ENCODE data around the gene RTP3. TPM values are rescaled to one million over a fixed set of nuclear protein-coding genes. Genes with fewer than 3 reads are reported as not detected.

The RTP3 gene
- total and polyA plus RNA-seq, 2 of the 8 experiments (the other 6 are each of a cell fraction or from before 2014, with no cell fraction given) = 0.08 TPM; not detected in 1

GRCh38 chr3:46545818-46546630 lies 48.2 kb downstream of the RTP3 start (continued):
- TF ChIP-seq JUND (IDR thresholded peaks at IDR 0.05; ENCODE audit: low read length) (peak; percentile 37; the same call in 1 of the 2 replicates), E2F6 (IDR thresholded peaks at IDR 0.05) (peak; percentile 51; the same call in 1 of the 2 replicates), POLR2A (IDR thresholded peaks at IDR 0.05; ENCODE audit: control extremely low read depth in 1 of 2, low read depth in 2 of 2, low read length in 2 of 2) (no peak; a peak in 1 of 3 replicates), TEAD4 (IDR thresholded peaks at IDR 0.05; ENCODE audit: low read depth, low read length) (peak; percentile 80), CHD1 (IDR thresholded peaks at IDR 0.05; ENCODE audit: low read depth, low read length) (no peak), RXRA (IDR thresholded peaks at IDR 0.05; ENCODE audit: insufficient read depth, low read depth, low read length) (no peak), TCF12 (IDR thresholded peaks at IDR 0.05; ENCODE audit: low read depth, low read length) (peak; percentile 96), CHD7 (IDR thresholded peaks at IDR 0.05; ENCODE audit: insufficient replicate concordance, low read length) (no peak), SIN3A (conservative IDR thresholded peaks at IDR 0.05 in 1 of 2, IDR thresholded peaks at IDR 0.05 in 1 of 2; ENCODE audit: low read depth in 1 of 2, low read length in 2 of 2) (peak; percentile 93 to 95)
